DND-41 (cell line): ENCODE results near the gene PMEPA1.

ENCODE experiments used
- ATAC-seq: fragments of 200-7000 bp; cut with Tn5 transposase; 3 replicates; pipeline ENCODE4 v1.9.1; 2021; ENCODE audit warnings: low read depth; ENCODE audit not compliant: insufficient read depth
- DNase-seq: peaks from one replicate; pipeline ENCODE4 v3.0.0-alpha.2; 2020
- H2AFZ ChIP-seq: 2 replicates; pipeline ENCODE4 v1.6.0; 2012; ENCODE audit warnings: low read depth, low read length
- H3K27ac ChIP-seq: 2 replicates; pipeline ENCODE4 v1.5.1; 2012; ENCODE audit warnings: low read length, inconsistent platforms
- H3K27me3 ChIP-seq: fragments of 200-600 bp; sonication (generic); 2 replicates; pipeline ENCODE4 v1.6.0; 2012; ENCODE audit warnings: low read length, mild to moderate bottlenecking, inconsistent platforms; ENCODE audit not compliant: insufficient read depth, poor library complexity
- H3K36me3 ChIP-seq: 2 replicates; pipeline ENCODE4 v1.5.1; 2012; ENCODE audit warnings: low read length, inconsistent platforms; ENCODE audit not compliant: insufficient read depth
- H3K4me1 ChIP-seq: 2 replicates; pipeline ENCODE4 v1.5.1; 2012; ENCODE audit warnings: mild to moderate bottlenecking, low read length; ENCODE audit not compliant: insufficient read depth
- H3K4me2 ChIP-seq: 2 replicates; pipeline ENCODE4 v1.6.0; 2012; ENCODE audit warnings: mild to moderate bottlenecking, moderate library complexity, low read length, inconsistent platforms; ENCODE audit not compliant: insufficient read depth
- H3K4me3 ChIP-seq, 2 experiments: fragments of 200-600 bp in 1 of 2; shearing (Covaris generic) in 1 of 2; 2 replicates each; pipeline ENCODE4 v1.5.1; 2012 to 2016; ENCODE audit warnings: inconsistent platforms in 2 of 2, low read length in 2 of 2, mild to moderate bottlenecking in 2 of 2, low read depth in 1 of 2, moderate library complexity in 1 of 2
- H3K79me2 ChIP-seq: 2 replicates; pipeline ENCODE4 v1.6.0; 2012; ENCODE audit warnings: low read length, inconsistent platforms; ENCODE audit not compliant: insufficient read depth
- H3K9ac ChIP-seq: 2 replicates; pipeline ENCODE4 v1.6.0; 2012; ENCODE audit warnings: low read depth, mild to moderate bottlenecking, inconsistent platforms, low read length, moderate library complexity
- H3K9me3 ChIP-seq: 2 replicates; pipeline ENCODE4 v1.5.1; 2012; ENCODE audit warnings: low read length, moderate library complexity, mild to moderate bottlenecking, inconsistent platforms; ENCODE audit not compliant: insufficient read depth, severe bottlenecking
- H4K20me1 ChIP-seq: 2 replicates; pipeline ENCODE4 v1.6.0; 2012; ENCODE audit warnings: low read length; ENCODE audit not compliant: insufficient read depth
- CTCF ChIP-seq: IDR thresholded peaks from 2 replicates; pipeline ENCODE4 v1.5.1; 2012; ENCODE audit warnings: borderline replicate concordance, low read length, moderate library complexity, mild to moderate bottlenecking; ENCODE audit not compliant: poor library complexity, severe bottlenecking; ENCODE audit errors: extremely low read depth
- EZH2 ChIP-seq: IDR thresholded peaks from 3 replicates; pipeline ENCODE4 v1.6.1; 2012; ENCODE audit warnings: borderline replicate concordance, low read depth, mild to moderate bottlenecking, moderate library complexity, low read length, inconsistent platforms; ENCODE audit not compliant: severe bottlenecking

The PMEPA1 gene

DNA sequence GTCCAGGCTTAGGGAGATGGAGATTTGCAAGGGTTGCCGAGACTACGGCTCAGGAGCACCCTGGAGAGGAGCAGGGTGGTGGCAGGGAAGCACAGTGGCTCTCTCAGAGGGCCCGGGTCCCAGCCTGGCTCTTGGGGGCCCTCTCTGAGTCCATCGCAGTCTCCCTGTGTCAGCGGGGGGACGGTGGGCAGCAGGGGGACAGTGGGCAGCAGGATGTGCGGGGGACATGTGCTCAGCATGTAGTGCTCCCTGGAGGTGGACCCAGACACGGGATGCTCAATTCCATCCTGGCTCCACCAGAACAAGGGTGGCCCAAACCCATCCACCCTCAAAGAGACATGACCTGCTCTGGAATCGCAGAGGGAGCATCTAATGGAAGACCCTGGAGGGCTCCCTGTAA, 46.6 kb downstream of the PMEPA1 start:
- Histone ChIP-seq H3K79me2 (no peaks in the 10 kb centered on the region), H3K9ac (no peak overlapping the region), H3K4me1 (peaks cover 1% of the 10 kb centered on the region), H4K20me1 (peaks cover 17% of the 10 kb centered on the region), H2AFZ (no peak overlapping the region), H3K27ac (no peak overlapping the region), H3K27me3 (peaks cover 20% of the 10 kb centered on the region), H3K4me3 (no peak overlapping the region), H3K4me2 (no peak overlapping the region), H3K36me3 (no peaks in the 10 kb centered on the region), H3K9me3 (no peaks in the 10 kb centered on the region)
- TF ChIP-seq EZH2 (no peak), CTCF (no peak)
- DNase-seq (no peak), ATAC-seq (no peak)

DNA sequence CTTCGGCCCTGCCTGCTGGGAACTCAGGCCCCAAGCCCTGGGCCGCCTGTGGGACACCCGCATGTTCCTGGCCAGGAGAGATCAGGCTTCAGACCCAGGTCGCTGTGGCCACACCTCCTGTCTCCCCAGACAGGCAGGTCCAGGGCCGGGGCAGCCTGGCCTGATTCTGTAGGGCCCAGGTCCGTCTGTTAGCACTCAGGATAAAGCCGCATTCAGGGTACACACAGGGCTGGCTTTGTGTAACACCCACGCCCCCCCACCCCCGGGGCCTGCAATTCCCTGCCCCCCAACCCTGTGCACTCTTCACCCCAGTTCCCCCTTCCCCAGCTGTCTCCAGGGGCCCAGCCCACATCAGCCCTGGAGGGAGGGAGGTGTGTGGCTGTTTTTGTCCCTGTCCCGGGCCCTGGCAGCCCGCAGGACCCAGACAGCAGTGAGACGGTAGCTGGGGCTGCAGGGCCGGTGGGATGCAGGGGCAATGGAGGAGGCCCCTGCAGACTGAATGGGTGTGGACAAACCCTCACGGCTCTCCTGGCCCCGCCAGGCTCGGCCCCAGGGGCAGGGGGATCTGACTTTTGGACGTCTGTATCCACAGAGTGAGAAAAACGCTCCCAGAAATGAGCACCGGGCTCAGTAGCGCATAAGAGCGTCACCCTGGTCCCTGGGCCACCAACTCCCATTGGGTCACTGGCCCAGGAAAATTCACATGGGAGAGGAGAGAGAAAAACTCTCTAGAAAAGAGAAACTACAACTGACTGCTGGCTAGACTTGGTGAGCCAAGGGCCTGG, 47.2 kb downstream of the PMEPA1 start:
- H3K4me2 ChIP-seq, result no peak overlapping the region
- no peak overlapping the region for H3K27ac ChIP-seq
- no peaks in the 10 kb centered on the region for H3K36me3 ChIP-seq
- peaks cover 17% of the 10 kb centered on the region for H4K20me1 ChIP-seq
- no peak overlapping the region for H2AFZ ChIP-seq
- ATAC-seq, result no peak
- H3K27me3 ChIP-seq, result peaks cover 26% of the 10 kb centered on the region
- no peak for DNase-seq
- no peak overlapping the region for H3K9ac ChIP-seq
- H3K4me1 ChIP-seq, result peaks cover 7% of the 10 kb centered on the region
- no peak for TF ChIP-seq CTCF
- no peak for TF ChIP-seq EZH2
- H3K4me3 ChIP-seq, result no peak overlapping the region
- H3K79me2 ChIP-seq, result no peaks in the 10 kb centered on the region
- no peaks in the 10 kb centered on the region for H3K9me3 ChIP-seq

DNA sequence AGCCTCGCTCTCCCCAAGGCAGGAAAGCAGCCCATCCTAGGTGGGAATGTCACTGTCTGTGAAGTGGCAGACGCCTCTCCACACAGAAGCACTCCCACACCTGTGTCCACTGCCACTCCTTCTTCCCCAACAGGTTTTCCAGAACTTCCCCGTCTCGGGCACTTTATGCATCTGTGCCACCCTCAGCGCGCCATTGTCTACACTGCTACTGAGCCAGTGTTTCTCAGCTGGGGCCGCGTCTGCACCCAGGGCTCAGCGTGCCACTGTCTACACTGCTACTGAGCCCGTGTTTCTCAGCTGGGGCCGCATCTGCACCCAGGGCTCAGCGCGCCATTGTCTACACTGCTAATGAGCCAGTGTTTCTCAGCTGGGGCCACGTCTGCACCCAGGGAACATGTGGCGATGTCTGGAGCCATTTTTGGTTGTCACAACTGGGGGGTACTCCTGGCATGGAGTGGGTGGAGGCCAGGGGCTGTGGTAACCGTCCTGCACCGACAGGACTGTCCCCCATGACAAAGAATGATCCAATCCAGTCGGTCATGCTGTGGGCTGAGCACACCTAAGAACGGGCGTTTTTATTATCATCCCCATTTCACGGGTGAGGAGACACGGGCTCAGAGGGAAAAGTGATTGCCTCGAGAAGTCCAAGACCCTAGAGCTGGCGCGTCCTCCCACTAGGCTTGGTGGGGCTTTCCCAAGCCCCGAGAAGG, 47.9 kb downstream of the PMEPA1 start:
- TF ChIP-seq EZH2, result no peak
- no peak for TF ChIP-seq CTCF
- H3K27ac ChIP-seq, result no peak overlapping the region
- no peaks in the 10 kb centered on the region for H3K9me3 ChIP-seq
- H3K79me2 ChIP-seq, result no peaks in the 10 kb centered on the region
- DNase-seq, result no peak
- H2AFZ ChIP-seq, result no peak overlapping the region
- H4K20me1 ChIP-seq, result peaks cover 25% of the 10 kb centered on the region
- ATAC-seq, result no peak
- H3K9ac ChIP-seq, result no peak overlapping the region
- no peaks in the 10 kb centered on the region for H3K36me3 ChIP-seq
- H3K4me2 ChIP-seq, result no peak overlapping the region
- peaks cover 33% of the 10 kb centered on the region for H3K27me3 ChIP-seq
- H3K4me3 ChIP-seq, result no peak overlapping the region
- peaks cover 10% of the 10 kb centered on the region for H3K4me1 ChIP-seq
